GM19240 (cell line): ENCODE data around the gene CMTM5.
A peak's percentile ranks its signal among the peaks of the same experiment; 100 is the strongest.

Experiments used
- DNase-seq: peaks from one replicate; pipeline ENCODE4 v3.0.0; 2011; ENCODE audit warnings: low spot score; ENCODE audit not compliant: insufficient read length

Gene CMTM5, protein sequence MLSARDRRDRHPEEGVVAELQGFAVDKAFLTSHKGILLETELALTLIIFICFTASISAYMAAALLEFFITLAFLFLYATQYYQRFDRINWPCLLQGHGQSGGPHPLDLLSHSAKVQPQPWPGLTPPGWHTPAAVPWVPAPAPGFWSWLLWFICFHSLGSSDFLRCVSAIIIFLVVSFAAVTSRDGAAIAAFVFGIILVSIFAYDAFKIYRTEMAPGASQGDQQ

DNA sequence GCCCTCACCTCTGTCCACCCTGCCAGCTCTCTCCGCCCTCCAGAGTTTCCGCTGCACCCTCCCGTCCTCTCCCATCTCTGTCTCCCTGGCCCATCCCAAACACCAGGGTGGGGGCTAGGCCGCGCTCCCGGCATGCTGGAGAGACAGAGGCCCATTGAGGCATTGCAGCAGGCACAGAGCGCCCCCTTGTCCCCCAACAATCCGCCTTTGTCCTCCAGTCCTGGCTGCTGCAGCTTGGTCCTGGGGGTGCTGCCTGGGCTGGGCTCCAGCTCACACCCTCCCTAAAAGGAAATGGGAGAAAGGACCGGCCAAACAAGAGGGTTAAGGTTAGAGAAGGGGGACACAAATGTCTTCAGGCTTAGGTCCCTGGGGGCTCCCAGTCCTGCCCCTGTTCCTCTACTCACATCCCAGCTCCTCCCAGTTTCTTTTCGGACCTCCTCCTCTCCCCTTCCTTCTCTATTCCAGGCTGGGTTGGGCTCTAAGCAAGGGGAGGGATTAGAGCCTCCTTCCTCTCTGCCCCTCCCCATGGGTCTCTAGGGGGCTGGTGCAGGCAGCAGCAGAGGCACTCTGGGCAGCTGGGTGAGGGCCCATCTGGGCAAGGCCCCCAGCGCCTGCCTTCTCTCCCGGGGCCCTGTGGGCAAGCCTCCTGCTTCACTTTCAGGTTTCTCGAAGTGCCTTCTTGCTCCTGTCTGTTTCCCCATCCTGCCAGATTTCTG is at the start of gene CMTM5:
TSS of gene CMTM5 (plus strand) at position 565 of the 716 bp plus-strand sequence. CDS start 206 bp downstream, outside the sequence.
- DNase-seq: no peak

DNA sequence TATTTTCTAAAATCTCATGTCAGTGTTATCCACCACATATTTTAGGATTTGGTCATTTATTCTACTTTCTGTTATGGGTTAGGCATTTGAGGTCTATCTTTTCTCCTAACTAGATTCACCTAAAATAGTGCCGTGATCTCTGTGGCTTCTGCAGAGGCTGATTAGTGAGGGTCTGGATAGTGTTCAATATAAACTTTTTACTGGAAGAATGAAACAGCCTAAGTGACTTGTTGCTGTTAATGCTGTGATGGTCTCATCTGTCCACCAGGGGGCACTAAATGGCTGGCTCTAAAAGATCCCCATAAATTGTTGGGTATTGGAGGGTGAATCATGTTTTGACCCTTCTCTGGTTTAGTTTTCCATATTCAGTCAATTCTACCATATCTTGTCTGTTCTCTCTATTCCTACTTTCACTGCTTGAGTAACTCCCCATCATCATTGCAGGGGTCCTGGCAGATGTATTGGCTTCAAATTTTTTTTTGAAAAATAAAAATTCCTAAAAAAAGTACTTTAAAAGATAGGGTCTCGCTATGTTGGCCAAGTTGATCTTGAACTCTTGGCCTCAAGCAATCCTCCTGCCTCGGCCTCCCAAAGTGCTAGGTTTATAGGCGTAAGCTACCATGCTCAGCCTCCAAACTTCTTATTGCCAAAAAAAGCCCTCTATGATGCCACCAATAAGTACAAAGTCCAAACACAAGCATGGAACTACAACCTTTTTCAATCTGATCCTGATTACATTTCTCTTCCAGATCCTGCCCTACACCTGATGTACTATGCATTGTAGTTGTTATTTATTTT is 48.7 kb upstream of the CMTM5 start:
- peak; percentile 46 for DNase-seq

DNA sequence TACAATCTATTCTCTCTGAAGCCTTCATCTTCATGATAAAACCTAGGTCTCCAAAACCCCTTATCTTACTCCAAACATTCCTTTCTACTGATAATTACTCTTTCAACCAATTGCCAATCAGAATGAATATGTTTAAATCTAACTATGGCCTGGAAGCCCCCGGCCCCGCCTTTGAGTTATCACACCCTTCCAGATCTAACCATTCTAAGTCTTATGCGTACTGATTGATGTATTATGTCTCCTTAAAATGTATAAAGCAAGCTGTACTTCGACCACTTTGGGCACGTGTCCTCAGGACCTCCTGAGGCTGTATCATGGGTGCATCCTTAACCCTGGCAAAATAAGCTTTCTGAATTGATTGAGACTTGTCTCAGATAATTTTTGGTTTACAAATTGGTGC is 41.2 kb upstream of the CMTM5 start:
- no peak for DNase-seq

DNA sequence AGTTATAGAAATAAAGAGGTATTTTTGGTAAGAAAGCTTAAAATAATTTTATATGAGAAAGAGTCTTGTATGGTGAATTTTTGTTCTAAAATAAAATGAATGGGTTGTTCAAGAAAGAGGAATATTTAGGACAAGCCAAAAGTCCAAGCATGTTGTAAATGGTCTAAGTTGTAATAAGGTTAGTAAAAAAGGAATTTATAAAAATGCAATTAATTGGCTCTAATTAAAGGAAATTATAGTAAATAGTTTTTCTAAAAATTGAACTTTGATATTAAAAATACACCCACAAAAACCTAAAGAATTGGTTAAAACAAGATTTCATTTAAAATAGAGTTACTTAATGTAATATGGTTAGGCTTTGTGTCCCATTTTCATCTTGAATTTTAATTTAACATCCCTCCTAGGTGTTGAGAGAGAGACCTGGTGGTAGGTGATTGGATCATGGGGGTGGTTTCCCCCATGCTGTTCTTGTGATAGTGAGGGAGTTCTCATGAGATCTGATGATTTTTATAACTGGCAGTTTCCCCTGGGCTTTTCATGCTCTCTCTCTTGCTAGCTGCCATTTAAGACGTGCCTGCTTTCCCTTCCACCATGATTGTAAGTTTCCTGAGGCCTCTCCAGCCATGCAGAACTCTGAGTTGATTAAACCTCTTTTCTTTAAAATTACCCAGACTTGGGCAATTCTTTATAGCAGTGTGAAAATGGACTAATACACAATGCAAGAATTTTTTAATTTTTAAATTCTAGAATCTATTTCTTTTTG is 37.2 kb upstream of the CMTM5 start:
- DNase-seq: no peak

- DNase-seq: no peak
These were observed 32.4 kb upstream of the CMTM5 start for GRCh38 chr14:23344481-23344880.

GRCh38 chr14:23345987-23346692 is 30.7 kb upstream of the CMTM5 start:
- DNase-seq: no peak

DNA sequence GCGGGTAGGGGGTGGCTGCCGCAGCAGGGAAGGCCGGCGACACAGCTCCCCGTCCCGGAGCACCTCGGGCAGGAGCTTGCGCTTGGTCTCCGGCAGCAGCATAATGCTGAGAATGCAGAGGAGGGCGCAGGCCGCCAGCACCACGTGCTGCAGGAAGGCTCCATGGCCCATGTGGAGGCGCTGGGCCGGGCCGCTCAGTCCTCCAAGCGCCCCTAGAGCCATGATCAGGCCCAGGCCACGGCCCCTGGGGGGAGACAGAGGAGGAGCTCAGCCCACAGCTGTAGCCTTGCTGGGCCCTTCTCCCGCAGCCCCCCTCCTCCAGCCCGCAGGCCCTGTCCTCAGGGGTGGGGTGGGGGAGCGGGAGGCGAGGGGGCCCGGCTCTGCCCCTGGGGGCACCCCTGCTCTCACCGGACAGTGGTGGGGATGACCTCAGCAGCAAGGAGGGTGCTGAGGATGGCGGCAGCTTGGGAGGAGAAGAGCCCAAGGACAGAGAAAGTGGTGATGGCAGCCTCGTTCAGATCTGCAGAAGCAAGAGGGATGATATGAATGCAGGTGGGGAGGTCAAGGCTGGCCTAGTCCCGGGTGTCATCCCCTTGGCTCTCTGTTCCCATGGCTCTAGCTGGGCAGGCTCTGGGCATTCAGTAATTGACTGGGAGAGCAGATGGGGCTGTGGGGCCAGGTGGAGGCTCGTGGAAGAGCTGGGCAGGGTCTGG is 30.0 kb upstream of the CMTM5 start:
- no peak for DNase-seq

- no peak for DNase-seq
These were observed 29.2 kb upstream of the CMTM5 start for GRCh38 chr14:23347406-23348296.

GRCh38 chr14:23348297-23348655 is 28.6 kb upstream of the CMTM5 start:
- DNase-seq: no peak

DNA sequence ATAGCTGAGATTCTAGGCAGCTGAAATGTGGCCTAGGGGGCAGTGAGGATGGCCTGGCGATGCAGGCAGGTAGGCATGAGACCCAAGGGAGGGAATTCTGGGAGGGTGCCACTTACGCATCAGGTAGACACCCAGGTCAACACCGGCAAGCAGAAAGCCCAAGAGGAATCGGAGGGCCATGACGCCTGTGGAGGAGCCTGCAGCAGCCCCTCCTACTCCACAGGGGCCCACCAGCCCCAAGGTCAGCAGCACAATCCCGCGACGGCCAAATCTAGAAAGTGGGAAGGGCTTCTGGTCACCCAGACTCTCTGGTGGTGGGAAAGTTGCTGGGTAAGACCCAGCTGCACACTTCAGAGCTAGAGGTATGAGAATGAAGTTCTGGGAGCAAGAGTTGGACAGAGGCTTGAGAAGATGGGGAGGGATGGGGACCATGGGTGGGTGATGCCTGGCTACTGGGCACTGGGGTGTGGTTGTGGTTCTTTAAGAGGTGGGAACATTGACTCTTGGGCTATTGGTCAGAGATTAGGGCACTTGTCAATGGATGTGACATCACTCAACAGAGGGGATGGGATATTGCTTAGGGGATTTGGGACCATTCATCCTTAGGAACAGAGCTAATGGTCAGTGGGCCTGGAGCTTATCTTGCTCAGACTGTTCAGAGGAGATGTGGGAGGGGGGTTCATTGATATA is 27.5 kb upstream of the CMTM5 start:
- DNase-seq: no peak

- DNase-seq: no peak
These were observed 25.0 kb upstream of the CMTM5 start for GRCh38 chr14:23351681-23352505.

- DNase-seq: no peak
These were observed 24.1 kb upstream of the CMTM5 start, which contains the start of gene SLC22A17 for GRCh38 chr14:23352506-23353432. Gene SLC22A17 (minus strand): TSS chr14:23352887.

GRCh38 chr14:23353433-23353780 is 23.4 kb upstream of the CMTM5 start:
- DNase-seq: no peak

- no peak for DNase-seq
These were observed 21.9 kb upstream of the CMTM5 start for GRCh38 chr14:23354990-23355389.

DNA sequence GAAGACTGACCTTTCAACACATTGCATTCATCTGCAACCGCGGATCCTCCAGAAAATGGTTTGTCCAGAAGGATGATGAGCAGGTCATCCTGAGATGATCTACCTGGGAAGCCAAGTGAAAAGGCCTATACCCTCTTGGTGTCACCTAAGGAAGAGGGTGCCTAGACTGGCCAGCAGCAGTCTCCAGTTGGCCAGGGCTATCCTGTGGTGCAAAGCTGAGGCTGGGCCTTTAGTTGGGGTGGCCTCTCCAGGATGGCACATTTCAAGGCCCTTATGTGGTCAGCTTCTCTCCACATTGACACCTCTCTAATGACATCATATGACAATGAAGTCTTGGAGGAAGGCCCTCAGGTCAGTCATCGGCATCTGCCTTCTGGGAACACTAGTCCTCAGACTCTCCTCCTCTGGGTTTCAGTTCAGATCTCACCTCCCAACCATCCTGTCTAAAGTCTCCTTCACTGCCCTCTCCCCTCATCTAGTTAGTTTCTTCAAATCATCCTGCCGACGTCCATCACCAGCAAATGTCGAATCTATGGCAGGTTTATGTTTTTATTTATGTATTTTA is 20.9 kb upstream of the CMTM5 start:
- DNase-seq: no peak

- no peak for DNase-seq
These were observed 20.2 kb upstream of the CMTM5 start for GRCh38 chr14:23356662-23357061.
